ENCODE data around the gene RYR2. TPM values are rescaled to one million over a fixed set of nuclear protein-coding genes. Genes with fewer than 3 reads are reported as not detected.

The RYR2 gene
- polyA plus RNA-seq, 1 of the 3 experiments (the other 2 are of a cell fraction), result under 0.01 TPM

GRCh38 chr1:237482777-237483176 is 440.8 kb downstream of the RYR2 start (continued):
- no peak for TF ChIP-seq FOXM1 (IDR thresholded peaks at IDR 0.05; ENCODE audit: low read depth)
- no peak for TF ChIP-seq USF2 (IDR thresholded peaks at IDR 0.05; ENCODE audit: borderline replicate concordance, low read depth, low read length)
- TF ChIP-seq ELF1 (IDR thresholded peaks at IDR 0.05), result no peak

GRCh38 chr1:237492359-237492758 is 450.4 kb downstream of the RYR2 start:
- ChIA-PET POLR2A (no interaction called here), CTCF (interaction anchor here (0.9 to 1.2 kb wide), 2 partner anchors 13 to 21 kb away, joined by 3 read pairs; no protein-coding TSS in a partner anchor)
- Histone ChIP-seq H3K27ac (ENCODE audit: low read depth in 2 of 2, low read length in 1 of 2) (no peak overlapping the region), H2AFZ (ENCODE audit: low read depth) (no peak overlapping the region), H3K79me2 (ENCODE audit: insufficient read depth) (no peaks in the 10 kb centered on the region), H3F3A (replicated peaks; ENCODE audit: insufficient read depth) (no peaks in the 10 kb centered on the region), H3K4me2 (no peak overlapping the region), H3K9me3 (no peaks in the 10 kb centered on the region; the same call in 1 of the 2 replicates), H3K27me3 (ENCODE audit: insufficient read depth) (no peaks in the 10 kb centered on the region), H3K4me3 (ENCODE audit: low read depth in 2 of 2, low read length in 1 of 2) (no peak overlapping the region), H3K9ac (no peak overlapping the region), H3K4me1 (ENCODE audit: control insufficient read depth in 1 of 2, insufficient read depth in 2 of 2, low read depth in 1 of 2, low read length in 1 of 2) (no peaks in the 10 kb centered on the region), H3K9me2 (no peaks in the 10 kb centered on the region), H3K36me3 (replicated peaks in 1 of 2; ENCODE audit: control insufficient read depth in 1 of 2, insufficient read depth in 2 of 2, low read length in 1 of 2) (no peaks in the 10 kb centered on the region), H4K20me1 (ENCODE audit: insufficient read depth) (no peaks in the 10 kb centered on the region)
- WGBS (ENCODE audit: low lambda C conversion rate), result 0% methylated on average over 1 of the region's 1 CpG
- peak; percentile 7 for DNase-seq
- TF ChIP-seq RAD21 (IDR thresholded peaks at IDR 0.05; ENCODE audit: low read length), result 0 out of 2 replicates have a peak, but pooled peaks have one; percentile 10
- no peak for TF ChIP-seq SMC3 (IDR thresholded peaks at IDR 0.05; ENCODE audit: low read depth, low read length)

GRCh38 chr1:237500566-237500965 is 458.6 kb downstream of the RYR2 start:
- no peaks in the 10 kb centered on the region for H4K20me1 ChIP-seq (ENCODE audit: insufficient read depth)
- H3K79me2 ChIP-seq (ENCODE audit: insufficient read depth), result no peaks in the 10 kb centered on the region
- ChIA-PET CTCF (no interaction called here), POLR2A (no interaction called here)
- H3K9me3 ChIP-seq, result no peaks in the 10 kb centered on the region
- no peak overlapping the region for H3K27ac ChIP-seq (ENCODE audit: low read depth in 2 of 2, low read length in 1 of 2)
- H3K4me1 ChIP-seq (ENCODE audit: control insufficient read depth in 1 of 2, insufficient read depth in 2 of 2, low read depth in 1 of 2, low read length in 1 of 2), result no peaks in the 10 kb centered on the region
- no peak overlapping the region for H2AFZ ChIP-seq (ENCODE audit: low read depth)
- no peak overlapping the region for H3K4me2 ChIP-seq
- no peaks in the 10 kb centered on the region for H3K36me3 ChIP-seq (replicated peaks in 1 of 2; ENCODE audit: control insufficient read depth in 1 of 2, insufficient read depth in 2 of 2, low read length in 1 of 2)
- no peak overlapping the region for H3K9ac ChIP-seq
- no peaks in the 10 kb centered on the region for H3K9me2 ChIP-seq
- no peak for DNase-seq
- H3K27me3 ChIP-seq (ENCODE audit: insufficient read depth), result no peaks in the 10 kb centered on the region
- H3K4me3 ChIP-seq (ENCODE audit: low read depth in 2 of 2, low read length in 1 of 2), result no peak overlapping the region
- WGBS (ENCODE audit: low lambda C conversion rate), result 22% methylated on average over 6 of the region's 6 CpGs
- no peaks in the 10 kb centered on the region for H3F3A ChIP-seq (replicated peaks; ENCODE audit: insufficient read depth)
- no peak for TF ChIP-seq NRF1 (IDR thresholded peaks at IDR 0.05; ENCODE audit: low read depth, low read length)
- TF ChIP-seq NFIC (IDR thresholded peaks at IDR 0.05; ENCODE audit: borderline replicate concordance), result no peak
- TF ChIP-seq JUND (IDR thresholded peaks at IDR 0.05), result no peak

GRCh38 chr1:237503292-237503691 is 461.3 kb downstream of the RYR2 start:
- Histone ChIP-seq H3K4me2 (no peak overlapping the region), H2AFZ (ENCODE audit: low read depth) (no peak overlapping the region), H3K36me3 (replicated peaks in 1 of 2; ENCODE audit: control insufficient read depth in 1 of 2, insufficient read depth in 2 of 2, low read length in 1 of 2) (no peaks in the 10 kb centered on the region), H3K9ac (no peak overlapping the region), H3K4me1 (ENCODE audit: control insufficient read depth in 1 of 2, insufficient read depth in 2 of 2, low read depth in 1 of 2, low read length in 1 of 2) (no peaks in the 10 kb centered on the region), H3K9me2 (no peaks in the 10 kb centered on the region), H3K27ac (ENCODE audit: low read depth in 2 of 2, low read length in 1 of 2) (no peak overlapping the region), H3K79me2 (ENCODE audit: insufficient read depth) (no peaks in the 10 kb centered on the region), H4K20me1 (ENCODE audit: insufficient read depth) (no peaks in the 10 kb centered on the region), H3K27me3 (ENCODE audit: insufficient read depth) (no peaks in the 10 kb centered on the region), H3K9me3 (no peaks in the 10 kb centered on the region), H3K4me3 (ENCODE audit: low read depth in 2 of 2, low read length in 1 of 2) (no peak overlapping the region), H3F3A (replicated peaks; ENCODE audit: insufficient read depth) (no peaks in the 10 kb centered on the region)
- DNase-seq, result no peak
- ChIA-PET POLR2A (no interaction called here), CTCF (no interaction called here)
- TF ChIP-seq ZBTB33 (IDR thresholded peaks at IDR 0.05; ENCODE audit: borderline replicate concordance, low read depth) (no peak), YY1 (IDR thresholded peaks at IDR 0.05; ENCODE audit: low read depth) (no peak), FOSL2 (IDR thresholded peaks at IDR 0.05; ENCODE audit: borderline replicate concordance, low read depth) (no peak), RCOR1 (IDR thresholded peaks at IDR 0.05; ENCODE audit: low read length) (no peak), RFX5 (IDR thresholded peaks at IDR 0.05; ENCODE audit: low read length) (no peak), FOXM1 (IDR thresholded peaks at IDR 0.05; ENCODE audit: low read depth) (no peak), NRF1 (IDR thresholded peaks at IDR 0.05; ENCODE audit: low read depth, low read length) (no peak), SIN3A (IDR thresholded peaks at IDR 0.05; ENCODE audit: borderline replicate concordance, low read depth, low read length) (no peak), GABPA (IDR thresholded peaks at IDR 0.05; ENCODE audit: low read depth) (no peak), MAX (IDR thresholded peaks at IDR 0.05; ENCODE audit: low read depth) (no peak), USF1 (IDR thresholded peaks at IDR 0.05; ENCODE audit: borderline replicate concordance, low read depth) (no peak), GATA2 (CRISPR knock-in tag; IDR thresholded peaks at IDR 0.05) (no peak)
- 55% methylated on average over 8 of the region's 8 CpGs for WGBS (ENCODE audit: low lambda C conversion rate)

Data from SK-N-SH (cell line).